ENCODE data around the gene HPX.

- TF ChIP-seq POLR2A (IDR thresholded peaks at IDR 0.05): no peak
- no peak for TF ChIP-seq CTCF (IDR thresholded peaks at IDR 0.05)
These were observed 25.0 kb downstream of the HPX start for GRCh38 chr11:6415797-6416196.

All from gastroesophageal sphincter (tissue), 3 donors.